Subcutaneous adipose tissue (tissue), 4 donors: Measurements from ENCODE around the gene RAVER1. TPM values are rescaled to one million over a fixed set of nuclear protein-coding genes. Genes with fewer than 3 reads are reported as not detected.

ENCODE experiments used
- CTCF ChIP-seq: fragments of 450-650 bp; IDR thresholded peaks from one replicate; pipeline ENCODE4 v1.5.1; 2016; ENCODE audit warnings: low read depth, mild to moderate bottlenecking, control low read depth, antibody characterized with exemption, moderate library complexity
- total RNA-seq, 4 donors: library from RNA; depleted of rRNA; stranded (reverse); fragments of >200 nt; gene quantifications; one replicate each; pipeline ENCODE4 v1.1.0, GENCODE V29; 2016

The RAVER1 gene
- total RNA-seq, 4 donors from 2014 or later, result 5.9 to 22.4 (median 8.2) TPM

- no peak for TF ChIP-seq CTCF
Measured at GRCh38 chr19:10368101-10368803, 34.9 kb upstream of the RAVER1 start.

- no peak for TF ChIP-seq CTCF
Measured at GRCh38 chr19:10365518-10365917, 32.2 kb upstream of the RAVER1 start.

DNA sequence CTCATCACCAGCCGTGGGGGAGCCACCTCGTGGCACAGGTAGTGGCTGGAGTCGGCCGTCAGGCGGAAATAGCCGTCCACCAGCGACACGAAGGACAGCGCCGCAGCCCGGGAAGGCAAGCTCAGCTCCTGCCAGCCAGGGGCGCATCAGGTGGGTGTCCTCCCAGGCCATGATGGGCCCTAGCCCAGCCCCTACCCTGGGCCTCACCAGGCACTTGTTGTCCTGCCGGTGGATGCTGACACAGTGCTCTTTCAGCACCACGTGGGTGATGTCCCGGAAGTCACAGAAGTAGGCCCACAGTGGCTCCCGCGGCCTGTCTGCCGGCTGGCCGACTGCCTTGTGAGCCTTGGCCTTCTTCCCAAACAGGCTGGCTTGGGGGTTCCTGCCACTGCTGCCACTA, 31.3 kb upstream of the RAVER1 start:
- TF ChIP-seq CTCF, result no peak

DNA sequence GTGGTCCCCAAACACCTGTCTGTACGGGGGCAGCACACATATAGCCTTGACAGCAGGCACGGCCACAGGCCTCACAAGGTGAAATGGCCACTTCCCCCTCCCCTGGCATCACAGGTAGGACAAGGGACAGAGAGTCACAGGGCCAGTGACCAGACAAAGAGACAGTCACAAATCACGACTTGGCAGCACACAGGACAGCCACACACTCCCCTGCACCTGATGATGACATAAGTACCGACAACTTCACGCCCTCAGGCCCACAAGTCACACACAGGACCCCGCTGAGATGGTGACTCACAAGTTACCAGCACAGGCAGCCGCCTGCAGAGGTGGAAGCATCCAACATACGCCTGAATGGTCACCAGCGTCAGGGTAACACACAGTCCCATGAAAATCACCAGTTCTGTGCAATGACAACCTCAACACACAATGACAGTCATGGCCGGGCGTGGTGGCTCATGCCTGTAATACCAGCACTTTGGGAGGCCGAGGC, 30.5 kb upstream of the RAVER1 start:
- no peak for TF ChIP-seq CTCF

GRCh38 chr19:10362259-10362658, 28.9 kb upstream of the RAVER1 start:
- no peak for TF ChIP-seq CTCF

- no peak for TF ChIP-seq CTCF
Measured at GRCh38 chr19:10361569-10362011, 28.3 kb upstream of the RAVER1 start.

- no peak for TF ChIP-seq CTCF
Measured at GRCh38 chr19:10356431-10356830, 23.1 kb upstream of the RAVER1 start.
